IPS-20b (cell line): ENCODE measurements around the gene NEMF.
"Not testable (repeated sequence)": the region's sequence is repeated elsewhere in the genome, so short reads cannot be mapped to it uniquely, and the experiment has no call there.

Source experiments
- H3K27ac ChIP-seq: one replicate; pipeline ENCODE4 v1.5.1; 2013; ENCODE audit warnings: low read length
- H3K27me3 ChIP-seq: 2 replicates; pipeline ENCODE4 v1.6.1; 2013; ENCODE audit warnings: mild to moderate bottlenecking, low read length, inconsistent platforms; ENCODE audit not compliant: insufficient read depth
- H3K36me3 ChIP-seq: 2 replicates; pipeline ENCODE4 v1.6.1; 2013; ENCODE audit warnings: low read depth, mild to moderate bottlenecking, inconsistent platforms, low read length, moderate library complexity; ENCODE audit not compliant: insufficient read depth
- H3K4me1 ChIP-seq: 2 replicates; pipeline ENCODE4 v1.6.1; 2013; ENCODE audit warnings: mild to moderate bottlenecking, control low read depth, inconsistent platforms, low read length, moderate library complexity; ENCODE audit not compliant: insufficient read depth
- H3K4me3 ChIP-seq: 2 replicates; pipeline ENCODE4 v1.5.1; 2013; ENCODE audit warnings: mild to moderate bottlenecking, low read length, inconsistent platforms
- H3K9ac ChIP-seq: 2 replicates; pipeline ENCODE4 v1.6.1; 2013; ENCODE audit warnings: low read depth, mild to moderate bottlenecking, inconsistent platforms, low read length, moderate library complexity
- H3K9me3 ChIP-seq: 2 replicates; pipeline ENCODE4 v1.6.1; 2013; ENCODE audit warnings: mild to moderate bottlenecking, low read depth, low read length, inconsistent platforms; ENCODE audit not compliant: insufficient read depth

Gene NEMF, protein sequence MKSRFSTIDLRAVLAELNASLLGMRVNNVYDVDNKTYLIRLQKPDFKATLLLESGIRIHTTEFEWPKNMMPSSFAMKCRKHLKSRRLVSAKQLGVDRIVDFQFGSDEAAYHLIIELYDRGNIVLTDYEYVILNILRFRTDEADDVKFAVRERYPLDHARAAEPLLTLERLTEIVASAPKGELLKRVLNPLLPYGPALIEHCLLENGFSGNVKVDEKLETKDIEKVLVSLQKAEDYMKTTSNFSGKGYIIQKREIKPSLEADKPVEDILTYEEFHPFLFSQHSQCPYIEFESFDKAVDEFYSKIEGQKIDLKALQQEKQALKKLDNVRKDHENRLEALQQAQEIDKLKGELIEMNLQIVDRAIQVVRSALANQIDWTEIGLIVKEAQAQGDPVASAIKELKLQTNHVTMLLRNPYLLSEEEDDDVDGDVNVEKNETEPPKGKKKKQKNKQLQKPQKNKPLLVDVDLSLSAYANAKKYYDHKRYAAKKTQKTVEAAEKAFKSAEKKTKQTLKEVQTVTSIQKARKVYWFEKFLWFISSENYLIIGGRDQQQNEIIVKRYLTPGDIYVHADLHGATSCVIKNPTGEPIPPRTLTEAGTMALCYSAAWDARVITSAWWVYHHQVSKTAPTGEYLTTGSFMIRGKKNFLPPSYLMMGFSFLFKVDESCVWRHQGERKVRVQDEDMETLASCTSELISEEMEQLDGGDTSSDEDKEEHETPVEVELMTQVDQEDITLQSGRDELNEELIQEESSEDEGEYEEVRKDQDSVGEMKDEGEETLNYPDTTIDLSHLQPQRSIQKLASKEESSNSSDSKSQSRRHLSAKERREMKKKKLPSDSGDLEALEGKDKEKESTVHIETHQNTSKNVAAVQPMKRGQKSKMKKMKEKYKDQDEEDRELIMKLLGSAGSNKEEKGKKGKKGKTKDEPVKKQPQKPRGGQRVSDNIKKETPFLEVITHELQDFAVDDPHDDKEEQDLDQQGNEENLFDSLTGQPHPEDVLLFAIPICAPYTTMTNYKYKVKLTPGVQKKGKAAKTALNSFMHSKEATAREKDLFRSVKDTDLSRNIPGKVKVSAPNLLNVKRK

DNA sequence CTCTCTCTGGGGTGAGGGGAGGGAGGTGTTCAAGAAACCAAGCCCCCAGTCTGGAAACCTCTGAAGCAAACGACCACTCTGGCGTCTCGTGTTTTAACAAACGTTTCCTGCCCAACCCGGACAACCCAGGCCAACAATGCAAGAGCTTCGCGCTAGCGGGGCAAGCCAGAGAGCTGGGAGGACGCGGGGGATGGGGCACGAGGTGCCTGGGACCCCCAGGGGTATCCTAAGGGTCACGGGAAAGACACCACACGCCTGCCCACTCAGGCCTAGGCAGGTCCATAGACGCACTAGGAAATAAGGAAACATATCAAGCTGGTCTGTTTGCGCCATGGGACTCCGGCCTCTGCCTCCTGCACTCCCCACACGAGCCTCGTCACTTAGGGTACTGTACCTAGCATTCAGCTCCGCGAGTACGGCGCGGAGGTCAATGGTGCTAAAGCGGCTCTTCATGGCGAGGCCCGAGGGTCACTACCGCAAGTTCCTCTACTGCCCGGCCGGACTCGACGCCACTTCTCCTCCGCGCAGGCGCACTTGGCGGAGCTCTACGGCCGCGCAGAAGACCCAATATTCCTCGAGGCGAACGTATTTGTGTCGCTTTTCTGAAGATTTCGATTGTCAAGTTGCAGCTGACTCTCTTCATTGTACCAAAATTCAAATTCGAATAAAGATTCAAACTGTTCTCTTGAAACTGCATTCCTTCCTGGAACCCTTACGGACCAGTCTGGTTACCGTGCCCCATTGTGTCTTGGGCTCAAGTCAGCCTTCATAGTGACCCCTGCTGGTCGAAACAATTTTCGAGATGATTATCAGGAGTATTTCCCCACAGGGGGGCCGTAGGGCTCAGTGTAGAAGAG is at the start of gene NEMF:
Gene NEMF, minus strand, starts transcription at position 488 of the 857 bp plus-strand sequence. Its CDS starts 35 bp downstream, at position 453.
- Histone ChIP-seq H3K36me3 (peaks cover 27% of the 10 kb centered on the region), H3K9me3 (no peaks in the 10 kb centered on the region), H3K27me3 (no peaks in the 10 kb centered on the region), H3K4me1 (no peaks in the 10 kb centered on the region), H3K4me3 (peak within 1 kb of the TSS; percentile 87), H3K27ac (peak within 1 kb of the TSS; percentile 83), H3K9ac (peak within 1 kb of the TSS; percentile 97)

DNA sequence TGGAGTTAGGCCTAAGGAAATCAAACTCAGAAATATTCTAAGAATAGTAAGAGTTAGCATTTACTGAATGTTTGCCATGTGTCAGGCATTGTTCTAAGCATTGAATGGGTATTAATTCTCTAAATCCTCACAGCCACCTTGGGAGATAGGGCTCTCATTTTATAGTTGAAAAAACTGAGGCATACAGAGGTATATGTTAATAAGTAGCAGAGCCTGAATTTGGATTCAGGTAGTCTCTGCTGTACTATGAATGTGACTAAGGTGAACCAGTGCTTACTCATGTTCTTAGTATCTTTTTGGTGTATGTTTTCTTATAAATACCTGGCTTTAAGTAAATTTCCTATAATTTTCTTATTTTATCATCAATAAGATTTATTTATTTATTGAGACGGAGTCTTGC is 48.4 kb upstream of the NEMF start:
- H3K9ac ChIP-seq: no peak overlapping the region
- H3K9me3 ChIP-seq: no peaks in the 10 kb centered on the region
- H3K4me1 ChIP-seq: peaks cover under 1% of the 10 kb centered on the region; the same call in 1 of the 2 replicates
- peaks cover 4% of the 10 kb centered on the region; the same call in 1 of the 2 replicates for H3K36me3 ChIP-seq
- H3K4me3 ChIP-seq: no peak overlapping the region
- no peaks in the 10 kb centered on the region for H3K27me3 ChIP-seq
- H3K27ac ChIP-seq: no peak overlapping the region

- Histone ChIP-seq H3K27ac (no peak overlapping the region), H3K9me3 (no peaks in the 10 kb centered on the region), H3K4me1 (peaks cover 12% of the 10 kb centered on the region; the same call in 1 of the 2 replicates), H3K36me3 (peaks cover 27% of the 10 kb centered on the region), H3K9ac (no peak overlapping the region), H3K27me3 (no peaks in the 10 kb centered on the region), H3K4me3 (no peak overlapping the region)
Measured at GRCh38 chr14:49898485-49898884, 45.9 kb upstream of the NEMF start.

DNA sequence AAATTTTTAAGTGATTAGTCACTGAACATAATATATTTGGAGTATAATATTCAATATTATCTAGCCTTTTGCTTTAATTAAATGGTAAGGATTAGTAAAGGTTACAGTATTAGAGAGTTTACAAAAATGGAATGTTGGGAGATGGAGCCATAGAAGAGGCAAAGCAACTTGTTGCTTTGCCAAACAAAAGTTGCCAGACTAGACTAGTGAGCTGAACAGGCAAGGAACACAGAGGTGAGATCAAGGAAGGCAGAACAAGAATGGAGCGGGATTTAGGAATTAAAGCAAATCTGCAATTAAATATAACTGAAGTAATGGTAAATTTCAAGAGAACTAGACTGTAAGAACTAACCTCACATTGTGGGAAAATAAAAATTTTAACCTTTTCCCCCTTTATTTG is 45.4 kb upstream of the NEMF start:
- peaks cover 12% of the 10 kb centered on the region; the same call in 1 of the 2 replicates for H3K4me1 ChIP-seq
- no peak overlapping the region for H3K27ac ChIP-seq
- H3K9me3 ChIP-seq: no peaks in the 10 kb centered on the region
- no peaks in the 10 kb centered on the region for H3K27me3 ChIP-seq
- H3K9ac ChIP-seq: no peak overlapping the region
- H3K4me3 ChIP-seq: no peak overlapping the region
- H3K36me3 ChIP-seq: peaks cover 27% of the 10 kb centered on the region

- Histone ChIP-seq H3K4me1 (peaks cover 12% of the 10 kb centered on the region; the same call in 1 of the 2 replicates), H3K9ac (no peak overlapping the region), H3K4me3 (no peak overlapping the region), H3K36me3 (peaks cover 27% of the 10 kb centered on the region), H3K27ac (no peak overlapping the region), H3K27me3 (no peaks in the 10 kb centered on the region), H3K9me3 (no peaks in the 10 kb centered on the region)
Measured at GRCh38 chr14:49897414-49897813, 44.8 kb upstream of the NEMF start.

DNA sequence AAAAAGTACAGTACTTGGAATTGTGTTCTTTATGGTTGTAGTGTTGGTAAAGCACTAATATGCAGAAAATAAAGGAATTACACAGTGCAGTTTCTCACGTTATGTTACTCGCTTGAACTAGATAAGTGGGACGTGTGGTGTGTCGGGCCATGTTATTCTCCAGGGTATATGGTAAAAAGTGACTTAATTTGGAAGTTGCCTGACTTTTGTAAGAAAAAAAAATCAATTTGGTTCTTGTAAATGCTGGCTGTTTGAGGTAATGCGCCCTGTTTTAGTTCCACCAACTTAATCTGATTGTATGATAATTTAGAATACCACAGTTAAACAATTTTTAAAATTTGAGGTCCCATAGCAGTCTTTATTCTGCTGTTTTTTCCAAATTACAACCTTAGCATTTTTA is 44.4 kb upstream of the NEMF start:
- no peak overlapping the region for H3K9ac ChIP-seq
- H3K4me3 ChIP-seq: no peak overlapping the region
- H3K4me1 ChIP-seq: peaks cover 12% of the 10 kb centered on the region; the same call in 1 of the 2 replicates
- no peaks in the 10 kb centered on the region for H3K27me3 ChIP-seq
- H3K9me3 ChIP-seq: no peaks in the 10 kb centered on the region
- no peak overlapping the region for H3K27ac ChIP-seq
- H3K36me3 ChIP-seq: peaks cover 27% of the 10 kb centered on the region

GRCh38 chr14:49896272-49896671 is 43.7 kb upstream of the NEMF start:
- H3K9me3 ChIP-seq, H3K27ac ChIP-seq, H3K27me3 ChIP-seq: not testable (repeated sequence)
- H3K4me3 ChIP-seq: peak overlapping the region; percentile 91
- peaks cover 27% of the 10 kb centered on the region for H3K36me3 ChIP-seq
- peaks cover 12% of the 10 kb centered on the region; the same call in 1 of the 2 replicates for H3K4me1 ChIP-seq
- 0 out of 2 replicates have a peak overlapping the region, but pooled peaks have one; percentile 37 for H3K9ac ChIP-seq

DNA sequence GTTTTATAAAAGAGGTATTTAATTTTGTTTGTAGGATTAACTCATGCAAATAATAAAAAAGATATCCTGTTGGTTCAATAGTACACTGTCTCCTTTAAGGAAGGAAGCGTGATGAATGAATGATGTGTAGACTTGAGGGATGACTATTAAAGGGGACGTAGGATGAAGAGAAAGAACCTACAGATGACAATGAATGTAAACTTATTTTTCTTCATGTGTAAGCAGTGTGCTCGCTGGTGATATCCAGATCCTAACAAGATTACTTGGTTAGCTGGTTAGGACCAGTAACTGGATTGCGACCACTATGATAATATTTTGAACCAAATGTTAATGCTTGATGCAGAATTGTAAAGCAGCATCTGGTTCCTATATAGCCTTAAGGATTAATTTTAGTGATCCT is 42.9 kb upstream of the NEMF start:
- Histone ChIP-seq H3K9ac (peak overlapping the region; percentile 37; the same call in 1 of the 2 replicates), H3K36me3 (peaks cover 27% of the 10 kb centered on the region), H3K27me3 (no peaks in the 10 kb centered on the region), H3K4me1 (peaks cover 12% of the 10 kb centered on the region; the same call in 1 of the 2 replicates), H3K4me3 (peak overlapping the region; percentile 91), H3K27ac (no peak overlapping the region), H3K9me3 (no peaks in the 10 kb centered on the region)

- not testable (repeated sequence) for H3K9me3 ChIP-seq, H3K27me3 ChIP-seq
- peaks cover 12% of the 10 kb centered on the region; the same call in 1 of the 2 replicates for H3K4me1 ChIP-seq
- peak overlapping the region; percentile 91 for H3K4me3 ChIP-seq
- peaks cover 27% of the 10 kb centered on the region for H3K36me3 ChIP-seq
- H3K27ac ChIP-seq: peak overlapping the region; percentile 5
- H3K9ac ChIP-seq: peak overlapping the region; percentile 98; the same call in 1 of the 2 replicates
Measured at GRCh38 chr14:49894214-49895107, 41.9 kb upstream of the NEMF start.
